ENCODE results near the gene UBAC2. TPM values are rescaled to one million over a fixed set of nuclear protein-coding genes. Genes with fewer than 3 reads are reported as not detected.

Gene UBAC2
- total RNA-seq, 4 donors from 2014 or later: 41.8 to 51.0 (median 45.5) TPM

DNA sequence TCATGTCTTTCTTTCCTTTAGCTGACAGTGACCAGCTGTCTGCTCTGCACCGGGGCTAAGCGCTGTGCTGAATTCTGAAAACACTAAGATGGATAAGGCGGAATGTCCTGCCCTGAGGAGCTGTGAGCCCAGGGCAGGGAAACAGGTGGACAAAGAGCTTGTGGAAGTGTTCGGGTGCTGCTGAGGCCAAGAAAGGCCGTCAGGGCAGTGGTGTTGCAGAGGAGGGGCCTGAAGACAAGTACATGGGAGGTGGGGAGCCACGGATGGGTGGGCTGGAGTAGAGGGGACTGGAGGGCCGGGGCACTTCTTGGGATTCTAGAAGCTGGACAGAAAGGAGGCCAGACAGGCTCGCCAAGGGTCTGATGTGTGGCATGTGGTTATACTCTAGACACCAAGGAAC is 172.8 kb downstream of the UBAC2 start:
- ATAC-seq (ENCODE audit: low FRiP score) (no peak), DNase-seq (ENCODE audit: low spot score) (no peak)
- TF ChIP-seq CTCF (IDR thresholded peaks at IDR 0.05): no peak

DNA sequence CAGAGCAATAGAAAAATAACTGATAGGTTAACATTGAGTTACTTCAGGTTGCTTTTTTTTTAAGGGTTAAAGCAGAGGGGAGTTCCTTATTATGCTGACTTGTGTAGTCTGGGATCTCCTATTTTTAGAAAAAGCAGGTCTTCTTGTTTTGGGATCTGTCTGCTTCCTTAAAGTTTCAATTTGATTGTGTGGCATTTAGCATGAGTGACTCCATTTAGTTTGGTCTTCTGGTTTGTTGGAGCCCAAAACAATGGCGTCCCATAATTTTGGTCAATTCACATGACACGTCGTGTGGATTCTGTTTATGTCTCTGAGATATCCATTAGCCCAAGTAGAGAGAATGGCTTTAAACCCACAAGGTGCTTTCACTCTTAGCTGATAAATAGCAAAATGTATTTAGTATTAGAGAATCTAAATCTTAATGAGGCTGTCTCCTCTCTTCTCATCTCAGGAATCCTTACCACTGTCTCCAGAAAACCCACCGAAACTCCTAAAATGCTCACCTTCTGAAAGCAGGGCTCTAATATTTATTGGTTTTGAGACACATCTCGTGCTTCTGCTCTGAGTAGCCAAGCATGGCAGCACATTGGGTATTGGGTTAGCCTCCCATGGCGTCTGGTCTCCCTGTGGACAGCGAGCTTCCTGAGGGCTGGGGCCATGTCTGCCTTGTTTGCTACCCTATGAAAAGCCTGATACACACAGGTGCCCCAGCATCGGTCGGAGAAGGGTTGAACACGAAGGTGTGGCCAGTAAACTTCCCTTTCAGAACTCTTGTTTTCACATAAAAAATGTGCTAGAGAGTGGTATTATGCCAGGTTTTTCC is 173.7 kb downstream of the UBAC2 start:
- no peak for TF ChIP-seq CTCF (IDR thresholded peaks at IDR 0.05)
- no peak for DNase-seq (ENCODE audit: low spot score)
- ATAC-seq (ENCODE audit: low FRiP score): no peak

DNA sequence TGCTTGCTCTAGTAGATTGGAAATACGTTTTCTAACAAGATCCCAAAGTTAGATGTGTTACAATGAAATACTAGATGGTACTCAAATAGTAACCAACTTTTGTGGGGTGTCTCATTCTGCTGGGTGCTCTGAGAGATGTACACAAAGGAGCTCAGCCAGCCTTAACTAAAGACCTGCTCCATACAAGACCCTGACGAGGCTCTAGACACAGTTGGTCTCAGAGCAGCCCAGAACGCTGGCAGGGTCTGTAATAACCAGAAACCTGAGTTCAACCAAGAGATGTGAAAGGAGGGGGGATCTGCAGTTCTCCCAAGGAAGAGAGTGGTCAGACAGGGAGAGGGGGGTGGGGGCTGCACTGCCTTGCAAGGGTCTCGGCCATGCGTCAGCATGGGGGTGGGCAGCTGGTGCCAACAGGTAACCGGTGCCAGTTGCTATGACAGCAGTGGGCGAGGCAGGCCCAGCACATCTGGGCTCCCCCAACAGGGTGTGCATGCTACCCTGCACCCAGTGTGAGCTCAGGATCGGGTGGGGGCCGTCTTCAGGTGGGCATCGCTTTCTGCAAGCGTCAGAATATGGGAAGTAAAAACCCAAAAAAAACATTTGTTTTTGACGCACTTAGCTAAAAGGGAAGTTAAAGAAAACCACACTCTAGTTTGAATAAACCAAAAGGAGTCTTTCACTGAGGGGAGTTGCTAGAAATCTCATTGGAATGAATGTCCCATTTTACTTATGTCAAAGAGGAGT is 174.5 kb downstream of the UBAC2 start:
- TF ChIP-seq CTCF (IDR thresholded peaks at IDR 0.05): no peak
- no peak for DNase-seq (ENCODE audit: low spot score)
- ATAC-seq (ENCODE audit: low FRiP score): no peak

DNA sequence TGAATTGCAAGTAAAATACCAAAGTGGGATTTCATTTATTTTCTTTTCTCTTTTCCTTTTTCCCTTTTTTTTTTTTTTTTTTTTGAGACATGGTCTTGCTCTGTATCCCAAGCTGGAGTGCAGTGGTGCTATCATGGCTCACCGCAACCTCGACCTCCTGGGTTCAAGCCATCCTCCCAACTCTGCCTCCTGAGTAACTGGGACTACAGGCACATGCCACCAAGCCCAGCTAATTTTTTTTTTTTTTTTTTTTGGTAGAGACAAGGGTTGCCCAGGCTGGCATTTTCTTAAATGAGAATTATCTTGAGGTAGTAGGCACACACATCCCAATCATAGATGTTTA is 175.1 kb downstream of the UBAC2 start:
- DNase-seq (ENCODE audit: low spot score) (no peak), ATAC-seq (ENCODE audit: low FRiP score) (no peak)
- no peak for TF ChIP-seq CTCF (IDR thresholded peaks at IDR 0.05)

GRCh38 chr13:99376132-99376531 is 175.5 kb downstream of the UBAC2 start:
- no peak for TF ChIP-seq CTCF (IDR thresholded peaks at IDR 0.05)
- DNase-seq (ENCODE audit: low spot score) (no peak), ATAC-seq (ENCODE audit: low FRiP score) (no peak)

- DNase-seq (ENCODE audit: low spot score) (no peak), ATAC-seq (ENCODE audit: low FRiP score) (no peak)
- TF ChIP-seq CTCF (IDR thresholded peaks at IDR 0.05): no peak
Observed at GRCh38 chr13:99376924-99377323, 176.3 kb downstream of the UBAC2 start.

- TF ChIP-seq CTCF (IDR thresholded peaks at IDR 0.05): no peak
- DNase-seq (ENCODE audit: low spot score): no peak
Observed at GRCh38 chr13:99377641-99378040, 177.0 kb downstream of the UBAC2 start.

More at GRCh38 chr13:99377641-99378040, 177.0 kb downstream of the UBAC2 start:
- no peak for ATAC-seq (ENCODE audit: low FRiP score)

Data from omental fat pad (tissue), 4 donors.